ENCODE results near the gene PANX3.

Gene PANX3

GRCh38 chr11:124618863-124619262 is 7.6 kb downstream of the PANX3 start:
- DNase-seq = no peak

GRCh38 chr11:124622531-124623451 is 11.6 kb downstream of the PANX3 start, which contains the start of gene TBRG1:
TBRG1 (plus strand) TSS chr11:124622864; CDS start chr11:124623084, 220 bp downstream.
- peak; percentile 76 for DNase-seq

GRCh38 chr11:124623861-124624525 is 12.8 kb downstream of the PANX3 start:
- DNase-seq = no peak

GRCh38 chr11:124625504-124626168 is 14.4 kb downstream of the PANX3 start:
- no peak for DNase-seq

GRCh38 chr11:124627546-124627945 is 16.3 kb downstream of the PANX3 start:
- DNase-seq = no peak

GRCh38 chr11:124629961-124630360 is 18.7 kb downstream of the PANX3 start:
- no peak for DNase-seq

GRCh38 chr11:124633355-124633754 is 22.1 kb downstream of the PANX3 start:
- DNase-seq = no peak

GRCh38 chr11:124635932-124636331 is 24.7 kb downstream of the PANX3 start:
- DNase-seq = no peak

GRCh38 chr11:124638500-124638899 is 27.3 kb downstream of the PANX3 start:
- no peak for DNase-seq

GRCh38 chr11:124639186-124639585 is 28.0 kb downstream of the PANX3 start:
- DNase-seq = no peak

- DNase-seq = no peak
These were observed 29.4 kb downstream of the PANX3 start for GRCh38 chr11:124640666-124641065.

GRCh38 chr11:124642628-124643027 is 31.4 kb downstream of the PANX3 start:
- DNase-seq = no peak

- no peak for DNase-seq
These were observed 31.9 kb downstream of the PANX3 start for GRCh38 chr11:124643042-124643604.

- no peak for DNase-seq
These were observed 32.6 kb downstream of the PANX3 start for GRCh38 chr11:124643605-124644425.

- peak; percentile 76 for DNase-seq
These were observed 33.4 kb downstream of the PANX3 start for GRCh38 chr11:124644426-124645280.

GRCh38 chr11:124646148-124646547 is 34.9 kb downstream of the PANX3 start:
- no peak for DNase-seq

GRCh38 chr11:124648610-124649009 is 37.4 kb downstream of the PANX3 start:
- no peak for DNase-seq

GRCh38 chr11:124656774-124657630 is 45.8 kb downstream of the PANX3 start:
- DNase-seq = peak; percentile 69

GRCh38 chr11:124657904-124658303 is 46.7 kb downstream of the PANX3 start:
- DNase-seq = peak; percentile 90

- DNase-seq = no peak
These were observed 47.3 kb downstream of the PANX3 start for GRCh38 chr11:124658501-124658900.

Data from NCI-H2171 treated with DMSO at 0.1 percent for 48 hours (cell line).